Activated CD8-positive, alpha-beta memory T cell treated with anti-CD3 and anti-CD28 coated beads, Interleukin-2, amount 10 ng/mL, durations not matched to agents 7 days and 5 days (primary cell): ENCODE data around the gene C11orf65. TPM values are rescaled to one million over a fixed set of nuclear protein-coding genes. Genes with fewer than 3 reads are reported as not detected.
"Not testable (repeated sequence)": the region's sequence is repeated elsewhere in the genome, so short reads cannot be mapped to it uniquely, and the experiment has no call there.

Experiments used
- ATAC-seq: fragments of 150-1000 bp; cut with Tn5 transposase; one replicate; pipeline ENCODE4 v1.10.0; 2021; ENCODE audit warnings: moderate library complexity
- CTCF ChIA-PET: fragments of 350-600 bp; sonication (Branson Sonifier 250); formaldehyde crosslinking; loops from one replicate; lab custom pipeline; 2021; ENCODE audit warnings: antibody characterized with exemption; lab: Charles Lee
- DNase-seq: peaks from one replicate; pipeline ENCODE4 v3.0.0-alpha.2; 2020
- H3K27ac Mint-ChIP-seq: one replicate; pipeline ENCODE4 v1.8.0; 2021; ENCODE audit warnings: mild to moderate bottlenecking, mixed read lengths
- H3K27me3 Mint-ChIP-seq: one replicate; pipeline ENCODE4 v1.8.0; 2021; ENCODE audit warnings: mixed read lengths
- H3K36me3 Mint-ChIP-seq: one replicate; pipeline ENCODE4 v1.8.0; 2021; ENCODE audit warnings: mild to moderate bottlenecking, mixed read lengths
- H3K4me1 Mint-ChIP-seq: one replicate; pipeline ENCODE4 v1.8.0; 2021; ENCODE audit warnings: mixed read lengths
- H3K4me3 Mint-ChIP-seq: one replicate; pipeline ENCODE4 v1.8.0; 2021; ENCODE audit warnings: mild to moderate bottlenecking, moderate library complexity, mixed read lengths
- H3K9me3 Mint-ChIP-seq: one replicate; pipeline ENCODE4 v1.8.0; 2022; ENCODE audit warnings: low read depth, mixed read lengths
- total RNA-seq, 2 experiments: library from RNA; stranded (reverse); gene quantifications; one replicate each; pipeline ENCODE4 v1.2.3, GENCODE V29; 2021

Gene C11orf65
- total RNA-seq, 2 experiments from 2014 or later, result 0.61 TPM; not detected in 1

DNA sequence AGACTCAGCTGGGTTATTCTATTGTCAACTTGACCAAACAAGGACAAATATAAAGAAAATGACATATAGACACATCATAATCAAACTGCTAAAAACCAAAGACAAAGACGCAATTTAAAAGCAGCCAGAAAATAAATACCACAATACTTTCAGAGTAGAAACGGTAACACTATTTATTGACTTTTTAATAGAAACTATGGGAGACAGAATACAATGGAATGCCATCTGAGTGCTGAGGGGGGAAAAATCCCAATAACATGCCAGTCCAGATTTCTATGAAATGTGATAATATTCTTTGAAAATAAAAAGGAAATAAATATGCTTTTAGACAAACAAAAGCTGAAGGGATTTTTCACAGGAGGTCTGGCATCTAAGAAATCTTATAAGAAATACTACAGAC lies 30.7 kb downstream of the C11orf65 start:
- Mint-ChIP-seq H3K36me3 (no peaks in the 10 kb centered on the region), H3K4me1 (peaks cover 2% of the 10 kb centered on the region), H3K27me3 (no peaks in the 10 kb centered on the region), H3K4me3 (no peak overlapping the region), H3K27ac (no peak overlapping the region), H3K9me3 (no peaks in the 10 kb centered on the region)
- ATAC-seq (no peak), DNase-seq (no peak)
- CTCF ChIA-PET, result interaction anchor here (0.7 kb wide), 1 partner anchor 231 kb away, joined by 3 read pairs; no protein-coding TSS in a partner anchor

DNA sequence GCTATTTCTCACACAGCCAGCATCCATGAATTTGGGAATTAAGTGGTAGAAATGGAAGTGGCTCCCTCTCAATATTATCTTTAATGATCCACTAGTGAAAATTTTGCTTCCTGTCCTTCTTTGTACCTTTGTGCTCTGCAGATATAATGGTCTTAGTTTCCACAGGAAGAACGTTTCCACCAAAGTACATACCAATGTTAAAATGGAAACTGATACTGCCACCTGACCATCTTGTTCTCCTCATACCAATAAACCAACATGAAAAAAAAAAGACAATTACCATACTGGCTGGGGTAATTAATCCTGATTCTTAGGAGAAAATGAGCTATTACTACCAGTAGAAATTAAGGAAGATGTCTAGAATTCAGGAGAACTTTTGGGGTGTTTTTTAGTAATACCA lies 32.3 kb downstream of the C11orf65 start:
- Mint-ChIP-seq H3K4me3 (no peak overlapping the region), H3K36me3 (no peaks in the 10 kb centered on the region), H3K9me3 (no peaks in the 10 kb centered on the region), H3K4me1 (peaks cover 2% of the 10 kb centered on the region), H3K27ac (no peak overlapping the region), H3K27me3 (no peaks in the 10 kb centered on the region)
- CTCF ChIA-PET, result no interaction called here
- DNase-seq, result no peak
- no peak for ATAC-seq

DNA sequence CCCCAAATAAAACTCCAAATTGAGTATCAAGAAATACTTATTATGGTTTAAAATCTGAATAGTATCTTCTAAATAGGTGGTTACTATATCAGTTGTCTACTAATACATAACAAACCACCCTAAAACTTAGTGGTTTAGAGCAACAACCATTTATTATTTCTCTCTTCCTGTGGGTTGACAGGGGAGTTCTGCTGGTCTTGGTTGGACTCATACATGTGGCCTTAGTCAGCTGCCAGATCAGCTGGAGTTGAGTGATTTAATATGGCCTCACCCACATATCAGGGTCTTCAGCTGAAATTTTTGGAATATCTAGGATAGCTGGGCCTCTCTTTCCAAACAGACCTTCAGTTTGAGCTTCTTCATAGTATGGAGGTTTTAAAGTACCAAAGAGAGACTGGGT lies 34.5 kb downstream of the C11orf65 start:
- ATAC-seq (no peak), DNase-seq (no peak)
- CTCF ChIA-PET, result no interaction called here
- no peaks in the 10 kb centered on the region for H3K27me3 Mint-ChIP-seq
- H3K4me1 Mint-ChIP-seq, result peaks cover 2% of the 10 kb centered on the region
- H3K27ac Mint-ChIP-seq, result no peak overlapping the region
- no peaks in the 10 kb centered on the region for H3K36me3 Mint-ChIP-seq
- no peaks in the 10 kb centered on the region for H3K9me3 Mint-ChIP-seq
- no peak overlapping the region for H3K4me3 Mint-ChIP-seq

DNA sequence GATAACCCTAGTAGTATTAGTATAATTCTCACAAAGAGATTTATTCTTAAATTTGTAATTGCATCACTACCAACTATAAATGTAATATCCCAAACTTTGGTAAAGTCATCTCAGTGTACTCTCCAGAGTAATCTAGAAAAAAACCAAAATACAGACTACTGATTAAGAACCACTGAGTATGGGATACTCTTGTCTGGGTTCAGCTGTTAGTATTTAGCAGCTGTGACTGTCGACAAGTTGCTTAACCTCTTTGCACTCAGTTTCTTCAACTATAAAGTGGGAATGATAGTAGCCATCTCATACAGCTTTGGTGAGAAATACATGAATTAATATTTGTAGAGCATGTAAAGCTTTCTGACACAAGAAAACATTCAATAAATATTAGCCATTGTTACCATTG lies 35.3 kb downstream of the C11orf65 start:
- H3K4me1 Mint-ChIP-seq, result peaks cover 2% of the 10 kb centered on the region
- H3K9me3 Mint-ChIP-seq, result no peaks in the 10 kb centered on the region
- CTCF ChIA-PET, result no interaction called here
- H3K36me3 Mint-ChIP-seq, result no peaks in the 10 kb centered on the region
- no peaks in the 10 kb centered on the region for H3K27me3 Mint-ChIP-seq
- no peak overlapping the region for H3K27ac Mint-ChIP-seq
- DNase-seq, result no peak
- ATAC-seq, result no peak
- no peak overlapping the region for H3K4me3 Mint-ChIP-seq

DNA sequence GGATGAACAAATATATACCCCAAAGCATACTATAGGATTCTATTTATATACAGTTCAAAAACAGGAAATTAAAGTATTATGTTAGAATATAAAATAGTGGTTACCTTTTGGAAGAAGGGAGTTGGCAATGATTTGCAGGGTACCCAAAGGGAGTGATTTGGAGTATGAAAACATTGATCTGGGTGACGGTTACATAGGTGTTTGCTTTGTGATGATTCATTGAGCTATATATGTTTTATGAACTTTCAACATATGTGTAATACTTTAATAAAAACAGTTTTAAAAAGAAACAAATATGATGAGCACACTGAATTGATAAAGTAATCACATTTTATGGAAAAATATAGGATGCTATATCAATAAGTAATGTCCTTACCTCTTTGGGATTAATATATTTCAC lies 36.0 kb downstream of the C11orf65 start:
- ATAC-seq (no peak), DNase-seq (no peak)
- Mint-ChIP-seq H3K27ac (no peak overlapping the region), H3K9me3 (no peaks in the 10 kb centered on the region), H3K36me3 (no peaks in the 10 kb centered on the region), H3K27me3 (no peaks in the 10 kb centered on the region), H3K4me3 (no peak overlapping the region), H3K4me1 (peaks cover 2% of the 10 kb centered on the region)
- CTCF ChIA-PET, result no interaction called here

DNA sequence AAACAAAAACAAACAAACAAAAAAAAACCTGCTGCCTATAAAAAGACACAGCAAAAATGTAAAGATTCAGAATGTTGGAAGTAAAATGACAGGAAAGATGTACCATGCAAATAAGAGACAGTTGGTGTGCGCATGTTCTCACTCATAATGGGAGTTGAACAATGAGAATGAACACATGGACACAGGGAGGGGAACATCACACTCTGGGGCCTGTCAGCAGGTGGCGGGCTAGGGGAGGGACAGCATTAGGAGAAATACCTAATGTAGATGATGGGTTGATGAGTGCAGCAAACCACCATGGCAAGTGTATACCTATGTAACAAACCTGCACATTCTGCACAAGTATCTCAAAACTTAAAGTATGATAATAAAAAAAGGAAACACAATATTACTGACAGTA lies 49.8 kb downstream of the C11orf65 start:
- H3K27ac Mint-ChIP-seq, ATAC-seq, H3K27me3 Mint-ChIP-seq, CTCF ChIA-PET, H3K4me1 Mint-ChIP-seq, H3K4me3 Mint-ChIP-seq, H3K9me3 Mint-ChIP-seq, H3K36me3 Mint-ChIP-seq: not testable (repeated sequence)
- peak; percentile 42 for DNase-seq

DNA sequence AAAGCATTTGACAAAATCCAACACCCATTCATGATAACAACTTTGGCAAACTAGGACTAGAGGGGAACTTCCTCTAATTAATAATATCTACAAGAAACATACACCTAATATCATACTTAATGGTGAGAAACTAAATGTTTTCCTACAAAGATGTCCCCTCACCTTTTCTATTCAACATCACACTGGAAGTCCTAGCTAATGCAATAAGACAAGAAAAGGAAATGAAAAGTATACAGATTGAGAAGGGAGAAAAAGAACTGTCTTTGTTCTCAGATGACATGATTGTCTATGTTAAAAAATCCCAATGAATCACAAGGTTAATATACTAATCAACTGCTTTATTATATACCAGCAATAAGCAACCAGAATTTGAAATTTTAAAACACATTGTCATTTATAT lies 52.4 kb downstream of the C11orf65 start:
- Mint-ChIP-seq H3K4me3 (no peak overlapping the region), H3K36me3 (no peaks in the 10 kb centered on the region), H3K4me1 (no peaks in the 10 kb centered on the region), H3K9me3 (peaks cover 5% of the 10 kb centered on the region), H3K27ac (no peak overlapping the region), H3K27me3 (no peaks in the 10 kb centered on the region)
- no peak for ATAC-seq
- CTCF ChIA-PET, result no interaction called here
- no peak for DNase-seq

DNA sequence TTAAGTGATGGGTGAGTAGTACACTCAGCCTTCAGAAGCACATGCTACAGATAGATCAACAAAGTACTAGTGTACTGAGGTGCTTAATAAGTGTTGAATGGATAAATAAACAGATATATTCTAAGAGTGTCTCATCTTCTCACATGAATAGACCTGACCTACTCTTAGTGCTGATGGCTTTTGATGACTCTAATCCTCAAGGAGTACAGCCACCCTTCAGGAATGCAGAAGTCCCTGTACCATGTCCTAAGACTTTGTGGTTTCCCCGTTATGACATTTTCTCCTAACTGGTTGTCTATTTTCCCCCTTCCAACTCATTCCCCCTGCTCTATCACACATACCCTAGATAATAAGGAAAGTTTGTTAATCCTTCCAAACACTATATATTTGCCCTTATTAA lies 61.6 kb downstream of the C11orf65 start:
- Mint-ChIP-seq H3K9me3 (no peaks in the 10 kb centered on the region), H3K36me3 (no peaks in the 10 kb centered on the region), H3K4me1 (no peaks in the 10 kb centered on the region), H3K27me3 (no peaks in the 10 kb centered on the region), H3K27ac (no peak overlapping the region), H3K4me3 (no peak overlapping the region)
- ATAC-seq, result no peak
- CTCF ChIA-PET, result no interaction called here
- no peak for DNase-seq

DNA sequence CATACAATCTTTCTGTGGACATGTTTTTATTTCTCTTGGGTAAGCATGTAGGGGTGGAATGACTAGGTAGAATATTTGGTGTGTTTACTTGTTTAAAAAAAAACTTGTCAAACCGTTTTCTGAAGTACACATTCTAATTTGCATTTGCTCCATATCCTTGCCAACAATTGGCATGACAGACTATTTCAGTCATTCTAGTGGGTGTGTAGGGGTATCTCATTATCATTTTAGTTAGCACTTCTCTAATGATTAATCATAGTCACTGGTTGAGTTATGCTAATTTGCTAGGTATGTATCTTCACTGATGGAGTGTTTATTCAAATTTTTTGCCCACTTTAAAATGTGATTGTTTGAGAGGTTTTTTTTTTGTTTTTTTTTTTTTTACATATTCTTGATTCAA lies 64.3 kb downstream of the C11orf65 start:
- no peak overlapping the region for H3K4me3 Mint-ChIP-seq
- DNase-seq (no peak), ATAC-seq (no peak)
- no peaks in the 10 kb centered on the region for H3K4me1 Mint-ChIP-seq
- H3K9me3 Mint-ChIP-seq, result no peaks in the 10 kb centered on the region
- no peaks in the 10 kb centered on the region for H3K36me3 Mint-ChIP-seq
- CTCF ChIA-PET, result no interaction called here
- H3K27ac Mint-ChIP-seq, result no peak overlapping the region
- H3K27me3 Mint-ChIP-seq, result no peaks in the 10 kb centered on the region

DNA sequence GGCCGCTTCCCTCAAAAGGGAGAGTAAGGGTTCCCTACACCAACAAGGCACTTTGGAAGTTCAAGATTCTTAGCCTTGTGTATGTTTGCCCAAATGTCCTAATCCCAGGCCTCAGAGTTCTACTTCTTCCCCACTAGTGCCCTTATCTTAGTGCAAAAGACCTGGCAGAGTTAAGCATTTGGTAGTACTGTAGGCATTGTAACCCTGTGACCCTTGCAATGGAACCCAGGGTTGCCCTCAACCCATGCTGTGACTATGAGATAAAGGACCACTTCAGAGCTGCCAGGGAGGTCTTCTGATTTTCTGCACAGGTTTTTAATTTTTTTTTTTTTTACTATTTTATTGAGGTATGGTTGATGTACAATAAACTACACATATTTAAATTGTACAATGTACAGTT lies 65.1 kb downstream of the C11orf65 start:
- Mint-ChIP-seq H3K27ac (no peak overlapping the region), H3K9me3 (no peaks in the 10 kb centered on the region), H3K4me3 (no peak overlapping the region), H3K27me3 (no peaks in the 10 kb centered on the region), H3K36me3 (no peaks in the 10 kb centered on the region), H3K4me1 (no peaks in the 10 kb centered on the region)
- DNase-seq, result no peak
- CTCF ChIA-PET, result no interaction called here
- ATAC-seq, result no peak

DNA sequence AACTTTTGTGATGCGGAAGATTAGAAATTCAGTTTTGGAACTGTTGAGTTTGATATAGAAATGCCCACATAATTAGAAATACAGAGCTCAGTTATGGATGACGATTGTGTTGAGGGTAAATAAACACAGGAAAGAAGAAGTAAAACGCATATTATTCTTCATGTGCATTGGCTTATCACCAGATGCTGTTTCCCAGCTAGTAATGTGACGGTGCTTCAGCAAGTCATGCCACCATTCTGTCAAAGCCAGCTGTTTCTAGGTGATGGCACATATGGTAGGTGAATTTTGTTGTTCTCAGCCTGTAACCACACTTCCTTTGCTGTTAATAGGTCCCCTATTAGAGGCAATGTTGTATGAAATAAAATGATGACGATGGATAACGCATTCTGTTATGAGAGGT lies 68.9 kb downstream of the C11orf65 start:
- ATAC-seq, result no peak
- Mint-ChIP-seq H3K4me3 (no peak overlapping the region), H3K27ac (no peak overlapping the region), H3K27me3 (no peaks in the 10 kb centered on the region), H3K4me1 (no peaks in the 10 kb centered on the region), H3K9me3 (no peaks in the 10 kb centered on the region), H3K36me3 (no peaks in the 10 kb centered on the region)
- DNase-seq, result no peak
- CTCF ChIA-PET, result no interaction called here

DNA sequence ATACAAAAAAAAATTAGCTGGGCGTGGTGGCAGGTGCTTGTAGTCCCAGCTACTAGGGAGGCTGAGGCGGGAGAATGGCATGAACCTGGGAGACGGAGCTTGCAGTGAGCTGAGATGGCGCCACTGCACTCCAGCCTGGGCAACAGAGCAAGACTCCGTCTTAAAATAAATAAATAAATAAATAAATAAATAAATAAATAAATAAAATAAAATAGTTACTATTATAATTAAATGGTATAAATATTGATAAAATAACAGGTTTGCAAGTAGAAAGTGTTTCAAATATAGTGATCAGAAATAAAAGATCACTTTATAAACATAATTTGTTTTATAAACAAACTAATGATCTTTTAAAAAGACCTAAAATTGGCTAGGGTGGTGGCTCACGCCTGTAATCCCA lies 70.7 kb downstream of the C11orf65 start:
- ATAC-seq, H3K4me3 Mint-ChIP-seq, H3K36me3 Mint-ChIP-seq, DNase-seq, H3K27me3 Mint-ChIP-seq, H3K27ac Mint-ChIP-seq, H3K9me3 Mint-ChIP-seq, H3K4me1 Mint-ChIP-seq, CTCF ChIA-PET: not testable (repeated sequence)

DNA sequence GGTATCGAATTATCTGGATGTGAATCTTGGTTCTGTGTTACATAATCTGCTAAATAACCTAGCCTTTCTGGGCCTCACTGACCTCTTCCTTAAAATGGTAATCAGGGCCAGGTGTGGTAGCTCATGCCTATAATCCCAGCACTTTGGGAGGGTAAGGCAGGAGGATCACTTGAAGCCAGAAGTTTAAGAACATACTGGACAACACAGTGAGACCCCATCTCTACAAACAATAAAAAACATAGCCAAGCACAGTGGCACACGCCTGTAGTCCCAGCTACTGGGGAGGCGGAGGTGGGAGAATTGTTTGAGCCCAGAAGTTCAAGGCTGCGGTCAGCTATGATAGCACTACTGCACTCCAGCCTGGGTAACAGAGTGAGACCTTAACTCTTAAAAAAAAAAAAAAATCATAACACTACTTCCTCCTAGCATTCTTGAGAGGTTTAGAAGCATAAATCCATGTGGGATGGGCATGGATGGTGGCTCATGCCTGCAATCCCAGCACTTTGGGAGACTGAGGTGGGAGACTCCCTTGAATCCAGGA lies 72.5 kb downstream of the C11orf65 start:
- Mint-ChIP-seq H3K36me3 (no peaks in the 10 kb centered on the region), H3K4me1 (no peaks in the 10 kb centered on the region), H3K27ac (no peak overlapping the region), H3K27me3 (no peaks in the 10 kb centered on the region), H3K9me3 (no peaks in the 10 kb centered on the region), H3K4me3 (no peak overlapping the region)
- CTCF ChIA-PET, result no interaction called here
- ATAC-seq (no peak), DNase-seq (no peak)

DNA sequence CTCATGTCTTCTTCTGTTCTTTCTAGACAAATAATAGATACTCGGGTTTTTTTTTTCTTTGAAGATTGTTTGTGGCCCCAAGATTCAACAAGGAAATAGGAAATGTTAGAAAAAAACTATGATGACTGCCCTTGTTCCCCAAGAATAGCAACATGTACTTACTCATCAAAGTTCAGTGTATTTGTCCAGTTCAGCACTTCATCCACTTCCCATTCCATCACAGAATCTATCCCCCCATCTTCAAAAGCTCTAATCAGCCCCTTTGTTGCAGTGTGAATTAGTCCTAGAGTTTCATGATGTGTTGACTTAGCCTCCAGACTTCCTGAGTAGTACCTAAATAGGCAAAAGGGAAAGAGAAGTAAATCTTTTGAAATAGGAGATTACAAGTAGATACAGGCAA lies 74.3 kb downstream of the C11orf65 start:
- Mint-ChIP-seq H3K4me1 (no peaks in the 10 kb centered on the region), H3K27ac (no peak overlapping the region), H3K27me3 (no peaks in the 10 kb centered on the region), H3K36me3 (no peaks in the 10 kb centered on the region), H3K9me3 (no peaks in the 10 kb centered on the region), H3K4me3 (no peak overlapping the region)
- CTCF ChIA-PET, result no interaction called here
- DNase-seq (no peak), ATAC-seq (no peak)

DNA sequence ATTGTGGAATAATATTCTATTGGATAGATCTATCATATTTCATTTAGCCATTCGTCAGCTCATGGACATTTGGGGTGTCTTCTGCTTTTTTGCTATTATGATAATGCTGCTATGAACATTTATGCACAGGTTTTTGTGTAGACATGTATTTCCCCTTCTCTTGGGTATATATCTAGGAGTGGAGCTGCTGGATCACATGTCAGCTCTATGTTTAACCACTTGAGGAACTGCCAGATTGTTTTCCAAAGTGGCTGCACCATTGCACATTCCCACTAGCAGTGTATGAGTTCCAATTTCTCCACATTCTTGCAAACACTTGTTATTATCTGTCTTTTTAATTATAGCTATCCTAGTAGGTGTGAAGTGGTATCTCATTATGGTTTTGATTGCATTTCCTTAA lies 75.0 kb downstream of the C11orf65 start:
- Mint-ChIP-seq H3K27me3 (no peaks in the 10 kb centered on the region), H3K36me3 (no peaks in the 10 kb centered on the region), H3K4me1 (no peaks in the 10 kb centered on the region), H3K9me3 (no peaks in the 10 kb centered on the region), H3K4me3 (no peak overlapping the region), H3K27ac (no peak overlapping the region)
- no peak for DNase-seq
- CTCF ChIA-PET, result no interaction called here
- ATAC-seq, result no peak
